HG02852 (cell line): ENCODE measurements around the gene NPFF.
"Not testable (repeated sequence)": the region's sequence is repeated elsewhere in the genome, so short reads cannot be mapped to it uniquely, and the experiment has no call there.

ENCODE experiments used
- ATAC-seq: cut with Tn5 transposase; IDR thresholded peaks from one replicate; pipeline ENCODE4 v1.9.1; 2021; ENCODE audit warnings: mild to moderate bottlenecking, moderate library complexity; ENCODE audit not compliant: unreplicated experiment

The NPFF gene

GRCh38 chr12:53497461-53497860 lies 9.8 kb downstream of the NPFF start:
- ATAC-seq: no peak

GRCh38 chr12:53496752-53497032 lies 10.6 kb downstream of the NPFF start:
- no peak for ATAC-seq

GRCh38 chr12:53495903-53496751 lies 11.2 kb downstream of the NPFF start:
- no peak for ATAC-seq

GRCh38 chr12:53493610-53494391 lies 13.5 kb downstream of the NPFF start:
- ATAC-seq: no peak

GRCh38 chr12:53492830-53493609 lies 14.3 kb downstream of the NPFF start:
- ATAC-seq: peak; percentile 89

GRCh38 chr12:53492188-53492587 lies 15.1 kb downstream of the NPFF start:
- no peak for ATAC-seq

- ATAC-seq: no peak
These were observed 17.9 kb downstream of the NPFF start for GRCh38 chr12:53489242-53489864.

- ATAC-seq: no peak
These were observed 20.4 kb downstream of the NPFF start for GRCh38 chr12:53486736-53487487.

- ATAC-seq: no peak
These were observed 21.1 kb downstream of the NPFF start for GRCh38 chr12:53485955-53486735.

- ATAC-seq: no peak
These were observed 22.4 kb downstream of the NPFF start for GRCh38 chr12:53484686-53485575.

- no peak for ATAC-seq
These were observed 23.3 kb downstream of the NPFF start for GRCh38 chr12:53483979-53484377.

- no peak for ATAC-seq
These were observed 23.9 kb downstream of the NPFF start for GRCh38 chr12:53483225-53483978.

- no peak for ATAC-seq
These were observed 24.6 kb downstream of the NPFF start for GRCh38 chr12:53482626-53483168.

GRCh38 chr12:53481939-53482586 lies 25.2 kb downstream of the NPFF start:
- no peak for ATAC-seq

- ATAC-seq: not testable (repeated sequence)
These were observed 25.8 kb downstream of the NPFF start for GRCh38 chr12:53481458-53481857.

- ATAC-seq: no peak
These were observed 26.5 kb downstream of the NPFF start for GRCh38 chr12:53480491-53481442.
